ENCODE measurements around the gene C9orf40.

The C9orf40 gene, protein sequence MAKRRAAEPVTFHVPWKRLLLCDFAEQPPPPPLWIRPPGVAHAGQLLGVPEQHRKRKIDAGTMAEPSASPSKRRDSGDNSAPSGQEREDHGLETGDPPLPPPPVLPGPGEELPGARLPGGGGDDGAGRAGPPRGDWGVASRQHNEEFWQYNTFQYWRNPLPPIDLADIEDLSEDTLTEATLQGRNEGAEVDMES

GRCh38 chr9:74952201-74953151 is at the start of gene C9orf40:
C9orf40 (minus strand) TSS chr9:74952912; CDS start chr9:74952611, 301 bp downstream.
- peak; percentile 89 for DNase-seq (ENCODE audit: low spot score)

DNA sequence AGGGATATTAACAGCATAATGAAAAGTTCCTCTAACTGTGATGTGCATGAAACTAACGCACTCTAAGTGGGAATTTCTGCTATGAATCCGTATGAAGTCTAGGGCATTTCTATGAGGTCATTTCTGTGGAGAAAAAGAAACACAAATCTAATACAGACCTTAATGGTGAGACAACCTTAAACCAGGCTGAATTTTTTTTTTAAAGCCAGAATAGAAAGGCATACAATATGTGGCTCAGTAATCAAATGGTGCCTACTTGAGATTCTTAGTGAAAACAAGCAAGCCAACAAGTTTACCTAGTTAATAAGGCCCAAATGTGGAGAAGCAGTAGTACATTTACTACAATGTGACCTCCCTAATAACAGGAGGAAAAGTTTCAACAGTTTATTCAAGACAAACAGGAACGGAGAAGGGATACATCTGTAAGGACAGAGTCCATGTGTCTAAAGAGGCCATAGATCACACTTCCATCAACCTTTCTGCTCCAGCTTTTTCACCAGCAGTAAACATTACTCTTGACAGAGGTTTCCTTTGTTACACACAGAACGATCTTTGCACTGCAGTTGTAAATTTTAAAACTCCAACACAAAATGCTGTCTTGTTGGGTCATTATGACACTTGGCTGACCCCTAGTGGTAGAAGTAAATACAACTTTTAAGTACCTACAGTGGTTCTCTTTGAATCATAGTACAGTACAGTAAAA is 49.2 kb upstream of the C9orf40 start:
- peak; percentile 76 for DNase-seq (ENCODE audit: low spot score)

GRCh38 chr9:75000835-75001234 is 48.1 kb upstream of the C9orf40 start:
- no peak for DNase-seq (ENCODE audit: low spot score)

GRCh38 chr9:74985041-74985440 is 32.3 kb upstream of the C9orf40 start:
- DNase-seq (ENCODE audit: low spot score) = no peak

GRCh38 chr9:74983709-74984108 is 31.0 kb upstream of the C9orf40 start:
- no peak for DNase-seq (ENCODE audit: low spot score)

DNA sequence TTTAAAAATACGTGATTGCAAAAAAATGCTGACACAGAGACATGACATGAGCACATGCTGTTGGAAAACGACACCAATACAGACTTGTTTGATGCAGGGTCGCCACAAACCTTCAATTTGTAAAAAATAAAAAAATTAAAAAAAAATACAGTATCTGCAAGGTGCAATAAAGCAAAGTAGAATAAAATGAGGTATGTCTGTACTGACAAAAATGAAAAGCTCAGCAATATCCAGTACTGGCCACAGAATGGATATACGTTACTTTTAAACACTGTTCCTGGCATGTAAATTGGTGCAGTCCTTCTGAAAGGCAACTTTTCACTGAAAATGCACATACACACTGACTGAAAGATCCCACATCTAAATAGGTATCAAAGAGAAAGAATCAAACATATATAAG is 27.1 kb upstream of the C9orf40 start:
- DNase-seq (ENCODE audit: low spot score) = no peak

DNA sequence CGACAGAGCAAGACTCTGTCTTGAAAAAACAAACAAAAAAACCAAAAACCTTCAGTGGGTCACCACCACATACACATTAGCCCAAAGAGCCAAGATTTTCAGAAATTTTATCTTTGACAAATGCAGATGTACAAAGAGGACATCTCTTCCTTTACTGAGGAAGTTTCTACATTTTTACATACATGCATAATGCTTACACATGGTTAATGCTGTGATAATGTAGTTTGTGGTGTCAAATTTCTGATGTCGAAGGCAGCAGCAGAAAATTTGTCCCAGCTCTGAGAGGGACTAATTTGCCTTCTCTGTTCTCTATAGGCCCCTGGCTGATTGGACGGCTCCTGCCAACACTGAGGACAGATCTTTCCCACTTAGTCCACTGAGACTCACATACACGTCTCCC is 24.6 kb upstream of the C9orf40 start:
- DNase-seq (ENCODE audit: low spot score) = no peak

DNA sequence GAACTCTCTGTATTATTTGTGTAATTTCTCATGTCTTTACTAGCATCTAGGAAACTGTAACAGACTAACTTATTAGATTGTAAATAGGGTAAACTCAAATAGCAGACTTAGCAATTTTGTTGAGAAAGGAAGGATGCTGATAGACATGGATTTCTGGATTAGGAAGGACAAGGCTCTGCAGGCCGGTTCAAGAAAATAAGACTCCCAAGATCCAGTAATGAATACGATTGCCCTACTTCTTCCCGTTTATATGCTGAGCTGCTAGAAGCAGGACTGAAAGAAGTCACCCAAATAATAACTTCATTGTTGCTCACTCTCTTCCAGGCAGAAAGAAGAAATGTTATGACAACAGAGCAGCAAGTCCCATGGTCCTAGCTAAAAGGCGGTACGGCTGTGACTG is 22.8 kb upstream of the C9orf40 start:
- DNase-seq (ENCODE audit: low spot score) = no peak

GRCh38 chr9:74974558-74974957 is 21.8 kb upstream of the C9orf40 start:
- no peak for DNase-seq (ENCODE audit: low spot score)

- no peak for DNase-seq (ENCODE audit: low spot score)
Observed at GRCh38 chr9:74973714-74974113, 21.0 kb upstream of the C9orf40 start.

- DNase-seq (ENCODE audit: low spot score) = no peak
Observed at GRCh38 chr9:74963056-74963455, 10.3 kb upstream of the C9orf40 start.

DNA sequence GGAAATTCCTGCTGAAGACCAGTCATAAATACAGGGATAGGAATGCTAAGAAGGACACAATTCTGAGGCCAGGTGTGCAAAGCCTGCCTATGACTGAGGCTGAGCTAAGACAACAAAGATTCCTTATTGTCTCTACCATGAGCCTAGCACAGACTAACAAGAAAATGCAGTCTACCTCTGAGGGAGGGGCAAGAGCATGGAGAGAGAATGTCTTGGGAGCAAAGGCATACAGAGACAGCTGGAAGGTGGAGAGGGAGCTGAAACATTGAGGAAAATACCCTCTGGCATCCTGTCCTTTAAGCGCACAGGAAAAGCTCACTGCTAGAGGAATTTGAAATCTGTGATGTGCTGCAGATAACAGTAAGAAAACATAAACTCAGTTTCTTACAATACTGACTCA is 8.8 kb upstream of the C9orf40 start:
- no peak for DNase-seq (ENCODE audit: low spot score)

- DNase-seq (ENCODE audit: low spot score) = peak; percentile 20
Observed at GRCh38 chr9:74960561-74960960, 7.8 kb upstream of the C9orf40 start.

DNA sequence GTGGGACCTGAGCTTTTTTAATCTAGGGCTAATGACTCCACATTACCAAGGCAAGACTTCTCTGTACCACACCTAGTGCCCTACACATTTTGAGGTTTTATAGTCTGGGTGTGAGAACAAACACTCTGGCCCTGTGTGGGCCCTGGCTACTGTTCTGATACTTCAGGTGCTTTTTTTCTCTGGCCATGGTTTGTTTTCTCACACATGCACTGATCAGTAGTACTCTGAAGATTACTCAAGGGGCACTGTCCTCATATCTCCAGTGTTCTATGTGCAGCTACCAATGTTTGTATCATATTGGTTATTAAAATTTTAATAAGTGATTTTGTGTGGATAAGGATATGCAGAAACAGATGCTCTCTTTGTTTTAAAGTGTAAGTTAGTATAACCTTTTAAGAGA is 5.9 kb upstream of the C9orf40 start:
- DNase-seq (ENCODE audit: low spot score) = no peak

DNA sequence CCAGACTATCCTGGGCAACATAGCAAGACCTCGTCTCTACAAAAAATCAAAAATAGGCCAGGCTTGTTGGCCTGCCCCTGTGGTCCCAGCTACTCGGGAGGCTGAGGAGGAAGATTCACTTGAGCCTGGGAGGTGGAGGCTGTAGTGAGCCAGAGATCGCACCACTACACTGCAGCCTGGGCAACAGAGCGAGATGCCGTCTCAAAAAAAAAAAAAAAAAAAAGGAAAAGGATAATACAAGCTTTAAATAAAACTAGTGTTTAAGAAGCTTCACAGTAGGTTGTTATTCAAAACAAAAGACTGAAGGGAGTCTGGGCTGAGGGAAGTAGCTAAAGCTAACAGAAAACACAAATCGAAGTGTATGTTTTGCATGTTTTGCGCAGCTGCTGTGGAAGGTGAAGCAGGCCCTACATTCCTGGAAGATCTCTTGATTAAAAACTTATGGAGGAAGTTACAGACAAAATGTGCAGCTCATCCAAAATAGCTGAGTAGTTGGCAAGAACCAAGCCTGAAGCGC is 581 bp upstream of the C9orf40 start:
- no peak for DNase-seq (ENCODE audit: low spot score)

GRCh38 chr9:74951725-74952151 is 974 bp downstream of the C9orf40 start:
- peak; percentile 52 for DNase-seq (ENCODE audit: low spot score)

DNA sequence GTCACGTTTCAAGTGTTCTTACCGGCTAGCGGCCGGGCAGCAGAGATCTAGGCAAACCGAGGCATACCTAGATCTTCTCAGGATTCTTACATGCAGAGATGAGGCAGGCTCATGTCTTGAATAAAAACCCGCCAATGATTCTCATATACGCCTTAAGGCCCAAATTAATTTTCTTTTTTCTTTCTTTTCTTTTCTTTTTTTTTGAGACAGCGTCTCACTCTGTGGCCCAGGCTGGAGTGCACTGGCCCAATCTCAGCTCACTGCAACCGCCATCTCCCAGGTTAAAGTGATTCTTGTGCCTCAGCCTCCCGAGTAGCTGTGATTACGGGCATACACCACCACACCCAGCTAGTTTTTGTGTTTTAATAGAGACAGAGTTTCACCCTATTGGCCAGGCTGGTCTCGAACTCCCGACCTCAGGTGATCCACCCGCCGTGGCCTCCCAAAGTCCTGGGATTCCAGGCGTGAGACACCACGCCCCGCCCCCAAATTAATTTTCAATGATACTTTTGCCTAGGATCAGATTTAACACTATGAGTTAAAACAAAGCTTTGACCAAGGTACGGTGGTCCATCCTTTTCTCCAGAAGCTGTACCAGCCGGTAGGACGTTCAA is 1.5 kb downstream of the C9orf40 start:
- DNase-seq (ENCODE audit: low spot score) = no peak

- no peak for DNase-seq (ENCODE audit: low spot score)
Observed at GRCh38 chr9:74949859-74950855, 2.6 kb downstream of the C9orf40 start.

- no peak for DNase-seq (ENCODE audit: low spot score)
Observed at GRCh38 chr9:74948937-74949336, 3.8 kb downstream of the C9orf40 start.

GRCh38 chr9:74946686-74947085 is 6.0 kb downstream of the C9orf40 start:
- DNase-seq (ENCODE audit: low spot score) = no peak

DNA sequence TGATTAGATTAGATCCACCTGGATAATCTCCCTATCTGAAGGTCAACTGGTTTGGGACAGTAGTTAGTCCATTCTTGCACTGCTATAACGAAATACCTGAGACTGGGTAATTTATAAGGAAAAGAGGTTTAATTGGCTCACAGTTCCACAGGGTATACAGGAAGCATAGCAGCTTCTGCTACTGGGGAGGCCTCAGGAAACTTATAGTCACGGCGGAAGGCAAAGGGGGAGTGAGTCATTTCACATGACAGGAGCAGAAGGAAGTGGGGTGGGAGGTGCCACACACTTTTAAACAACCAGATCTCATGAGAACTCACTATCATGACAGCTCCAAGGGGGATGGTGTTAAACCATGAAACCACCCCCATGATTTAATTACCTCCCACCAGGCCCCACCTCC is 9.9 kb downstream of the C9orf40 start:
- no peak for DNase-seq (ENCODE audit: low spot score)

All from LoVo (cell line).